ENCODE measurements around the gene AMDHD1.
"Not testable (repeated sequence)": the region's sequence is repeated elsewhere in the genome, so short reads cannot be mapped to it uniquely, and the experiment has no call there.

The AMDHD1 gene

DNA sequence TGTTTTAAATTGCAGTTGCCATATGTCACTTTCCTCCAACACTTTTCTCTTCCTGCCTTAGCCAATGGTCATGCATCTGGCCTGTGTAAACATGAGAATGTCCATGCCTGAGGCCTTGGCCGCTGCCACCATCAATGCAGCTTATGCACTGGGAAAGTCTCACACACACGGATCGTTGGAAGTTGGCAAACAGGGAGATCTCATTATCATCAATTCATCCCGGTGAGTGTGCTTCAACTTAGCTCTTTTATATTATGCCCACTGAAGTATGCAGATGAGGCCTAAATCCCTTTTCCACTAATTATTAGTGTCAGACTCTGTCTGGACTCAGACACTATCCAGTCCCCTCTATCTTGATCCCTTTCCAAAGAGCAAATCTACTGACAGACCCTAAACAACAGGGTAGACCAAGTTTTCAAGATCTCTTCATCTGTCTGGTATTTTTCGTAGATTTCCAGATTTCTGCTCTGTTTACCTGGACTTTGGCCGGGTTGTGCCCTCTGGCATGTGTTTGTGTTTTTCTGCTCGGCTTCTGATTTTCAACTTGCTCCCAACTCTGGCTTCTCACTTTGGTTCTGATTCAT is 23.2 kb downstream of the AMDHD1 start:
- TF ChIP-seq ISL1 (CRISPR knock-in tag; IDR thresholded peaks at IDR 0.05) (no peak), ZNF70 (CRISPR knock-in tag; IDR thresholded peaks at IDR 0.05) (peak; percentile 78)
- no peak for ATAC-seq

DNA sequence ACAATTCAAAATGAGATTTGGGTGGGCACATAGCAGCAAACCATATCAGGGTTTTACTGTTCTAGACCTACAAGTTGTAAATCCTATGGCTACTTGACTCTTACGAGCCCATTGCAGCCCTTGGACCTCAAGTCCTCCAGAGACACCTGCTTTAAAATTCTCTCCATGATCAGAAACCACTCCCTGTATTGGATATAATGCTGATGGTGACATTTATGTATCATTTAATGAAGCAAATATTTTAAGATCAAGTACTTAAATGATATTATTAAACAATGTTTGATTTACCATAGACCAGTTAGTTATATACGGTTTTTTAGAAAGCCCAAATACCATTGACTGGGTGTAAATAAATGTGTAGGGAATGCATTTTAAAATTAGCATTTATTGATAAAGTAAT is 24.2 kb downstream of the AMDHD1 start:
- TF ChIP-seq OSR1 (CRISPR knock-in tag; IDR thresholded peaks at IDR 0.05) (no peak), TCF4 (CRISPR knock-in tag; IDR thresholded peaks at IDR 0.05; ENCODE audit: borderline replicate concordance) (no peak), ZC3H10 (CRISPR knock-in tag; IDR thresholded peaks at IDR 0.05) (no peak), CSDC2 (CRISPR knock-in tag; IDR thresholded peaks at IDR 0.05) (no peak), PPARA (CRISPR knock-in tag; IDR thresholded peaks at IDR 0.05; ENCODE audit: borderline replicate concordance) (no peak), ZFP3 (CRISPR knock-in tag; IDR thresholded peaks at IDR 0.05) (no peak), ZNF8 (CRISPR knock-in tag; IDR thresholded peaks at IDR 0.05) (no peak), RARB (CRISPR knock-in tag; IDR thresholded peaks at IDR 0.05) (no peak), BACH2 (CRISPR knock-in tag; IDR thresholded peaks at IDR 0.05; ENCODE audit: borderline replicate concordance) (no peak), ZNF70 (CRISPR knock-in tag; IDR thresholded peaks at IDR 0.05) (no peak), ESRRG (CRISPR knock-in tag; IDR thresholded peaks at IDR 0.05) (no peak)
- TF ChIP-seq, protein P1, sequence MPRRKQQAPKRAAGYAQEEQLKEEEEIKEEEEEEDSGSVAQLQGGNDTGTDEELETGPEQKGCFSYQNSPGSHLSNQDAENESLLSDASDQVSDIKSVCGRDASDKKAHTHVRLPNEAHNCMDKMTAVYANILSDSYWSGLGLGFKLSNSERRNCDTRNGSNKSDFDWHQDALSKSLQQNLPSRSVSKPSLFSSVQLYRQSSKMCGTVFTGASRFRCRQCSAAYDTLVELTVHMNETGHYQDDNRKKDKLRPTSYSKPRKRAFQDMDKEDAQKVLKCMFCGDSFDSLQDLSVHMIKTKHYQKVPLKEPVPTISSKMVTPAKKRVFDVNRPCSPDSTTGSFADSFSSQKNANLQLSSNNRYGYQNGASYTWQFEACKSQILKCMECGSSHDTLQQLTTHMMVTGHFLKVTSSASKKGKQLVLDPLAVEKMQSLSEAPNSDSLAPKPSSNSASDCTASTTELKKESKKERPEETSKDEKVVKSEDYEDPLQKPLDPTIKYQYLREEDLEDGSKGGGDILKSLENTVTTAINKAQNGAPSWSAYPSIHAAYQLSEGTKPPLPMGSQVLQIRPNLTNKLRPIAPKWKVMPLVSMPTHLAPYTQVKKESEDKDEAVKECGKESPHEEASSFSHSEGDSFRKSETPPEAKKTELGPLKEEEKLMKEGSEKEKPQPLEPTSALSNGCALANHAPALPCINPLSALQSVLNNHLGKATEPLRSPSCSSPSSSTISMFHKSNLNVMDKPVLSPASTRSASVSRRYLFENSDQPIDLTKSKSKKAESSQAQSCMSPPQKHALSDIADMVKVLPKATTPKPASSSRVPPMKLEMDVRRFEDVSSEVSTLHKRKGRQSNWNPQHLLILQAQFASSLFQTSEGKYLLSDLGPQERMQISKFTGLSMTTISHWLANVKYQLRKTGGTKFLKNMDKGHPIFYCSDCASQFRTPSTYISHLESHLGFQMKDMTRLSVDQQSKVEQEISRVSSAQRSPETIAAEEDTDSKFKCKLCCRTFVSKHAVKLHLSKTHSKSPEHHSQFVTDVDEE (CRISPR knock-in tag; IDR thresholded peaks at IDR 0.05): no peak
- TF ChIP-seq, protein P2, sequence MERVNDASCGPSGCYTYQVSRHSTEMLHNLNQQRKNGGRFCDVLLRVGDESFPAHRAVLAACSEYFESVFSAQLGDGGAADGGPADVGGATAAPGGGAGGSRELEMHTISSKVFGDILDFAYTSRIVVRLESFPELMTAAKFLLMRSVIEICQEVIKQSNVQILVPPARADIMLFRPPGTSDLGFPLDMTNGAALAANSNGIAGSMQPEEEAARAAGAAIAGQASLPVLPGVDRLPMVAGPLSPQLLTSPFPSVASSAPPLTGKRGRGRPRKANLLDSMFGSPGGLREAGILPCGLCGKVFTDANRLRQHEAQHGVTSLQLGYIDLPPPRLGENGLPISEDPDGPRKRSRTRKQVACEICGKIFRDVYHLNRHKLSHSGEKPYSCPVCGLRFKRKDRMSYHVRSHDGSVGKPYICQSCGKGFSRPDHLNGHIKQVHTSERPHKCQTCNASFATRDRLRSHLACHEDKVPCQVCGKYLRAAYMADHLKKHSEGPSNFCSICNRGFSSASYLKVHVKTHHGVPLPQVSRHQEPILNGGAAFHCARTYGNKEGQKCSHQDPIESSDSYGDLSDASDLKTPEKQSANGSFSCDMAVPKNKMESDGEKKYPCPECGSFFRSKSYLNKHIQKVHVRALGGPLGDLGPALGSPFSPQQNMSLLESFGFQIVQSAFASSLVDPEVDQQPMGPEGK (CRISPR knock-in tag; IDR thresholded peaks at IDR 0.05; ENCODE audit: borderline replicate concordance): no peak
- TF ChIP-seq, protein P3, sequence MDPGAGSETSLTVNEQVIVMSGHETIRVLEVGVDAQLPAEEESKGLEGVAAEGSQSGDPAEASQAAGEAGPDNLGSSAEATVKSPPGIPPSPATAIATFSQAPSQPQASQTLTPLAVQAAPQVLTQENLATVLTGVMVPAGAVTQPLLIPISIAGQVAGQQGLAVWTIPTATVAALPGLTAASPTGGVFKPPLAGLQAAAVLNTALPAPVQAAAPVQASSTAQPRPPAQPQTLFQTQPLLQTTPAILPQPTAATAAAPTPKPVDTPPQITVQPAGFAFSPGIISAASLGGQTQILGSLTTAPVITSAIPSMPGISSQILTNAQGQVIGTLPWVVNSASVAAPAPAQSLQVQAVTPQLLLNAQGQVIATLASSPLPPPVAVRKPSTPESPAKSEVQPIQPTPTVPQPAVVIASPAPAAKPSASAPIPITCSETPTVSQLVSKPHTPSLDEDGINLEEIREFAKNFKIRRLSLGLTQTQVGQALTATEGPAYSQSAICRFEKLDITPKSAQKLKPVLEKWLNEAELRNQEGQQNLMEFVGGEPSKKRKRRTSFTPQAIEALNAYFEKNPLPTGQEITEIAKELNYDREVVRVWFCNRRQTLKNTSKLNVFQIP (CRISPR knock-in tag; IDR thresholded peaks at IDR 0.05; ENCODE audit: borderline replicate concordance, low read depth): no peak
- TF ChIP-seq, protein P4, sequence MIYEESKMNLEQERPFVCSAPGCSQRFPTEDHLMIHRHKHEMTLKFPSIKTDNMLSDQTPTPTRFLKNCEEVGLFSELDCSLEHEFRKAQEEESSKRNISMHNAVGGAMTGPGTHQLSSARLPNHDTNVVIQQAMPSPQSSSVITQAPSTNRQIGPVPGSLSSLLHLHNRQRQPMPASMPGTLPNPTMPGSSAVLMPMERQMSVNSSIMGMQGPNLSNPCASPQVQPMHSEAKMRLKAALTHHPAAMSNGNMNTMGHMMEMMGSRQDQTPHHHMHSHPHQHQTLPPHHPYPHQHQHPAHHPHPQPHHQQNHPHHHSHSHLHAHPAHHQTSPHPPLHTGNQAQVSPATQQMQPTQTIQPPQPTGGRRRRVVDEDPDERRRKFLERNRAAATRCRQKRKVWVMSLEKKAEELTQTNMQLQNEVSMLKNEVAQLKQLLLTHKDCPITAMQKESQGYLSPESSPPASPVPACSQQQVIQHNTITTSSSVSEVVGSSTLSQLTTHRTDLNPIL (CRISPR knock-in tag; IDR thresholded peaks at IDR 0.05; ENCODE audit: low read depth): no peak
- no peak for ATAC-seq

DNA sequence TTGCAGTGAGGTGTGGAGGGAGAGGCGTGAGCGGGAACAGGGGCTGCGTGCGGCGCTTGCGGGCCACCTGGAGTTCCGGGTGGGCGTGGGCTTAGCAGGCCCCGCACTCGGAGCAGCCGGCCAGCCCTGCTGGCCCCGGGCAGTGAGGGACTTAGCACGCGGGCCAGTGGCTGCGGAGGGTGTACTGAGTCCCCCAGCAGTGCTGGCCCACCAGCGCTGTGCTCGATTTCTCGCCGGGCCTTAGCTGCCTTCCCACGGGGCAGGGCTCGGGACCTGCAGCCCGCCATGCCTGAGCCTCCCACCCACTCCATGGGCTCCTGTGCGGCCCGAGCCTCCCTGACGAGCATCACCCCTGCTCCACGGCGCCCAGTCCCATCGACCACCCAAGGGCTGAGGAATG is 26.0 kb downstream of the AMDHD1 start:
- not testable (repeated sequence) for ATAC-seq

DNA sequence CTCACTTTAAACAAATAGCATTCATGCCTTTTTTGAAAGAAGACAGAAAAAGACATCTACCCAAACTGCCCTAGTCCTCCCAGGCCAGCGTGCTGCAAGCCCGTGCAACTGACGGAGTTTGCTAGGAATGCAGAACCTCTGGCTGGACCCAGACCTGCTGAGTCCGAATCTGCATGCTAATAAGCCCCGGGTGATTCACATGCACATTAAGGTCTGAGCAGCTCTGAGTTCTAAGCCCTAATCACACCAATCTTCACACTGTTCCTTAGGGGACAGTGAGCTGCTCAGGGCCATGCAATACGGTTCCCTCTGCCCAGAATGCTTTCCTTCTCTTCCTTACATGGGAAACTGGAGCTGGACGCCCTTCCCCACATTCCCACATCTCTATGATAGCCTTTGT is 27.8 kb downstream of the AMDHD1 start:
- ATAC-seq: no peak
- no peak for TF ChIP-seq ZFP30 (CRISPR knock-in tag; IDR thresholded peaks at IDR 0.05)
- no peak for TF ChIP-seq ARNTL (CRISPR knock-in tag; IDR thresholded peaks at IDR 0.05; ENCODE audit: borderline replicate concordance, low read depth)
- no peak for TF ChIP-seq ZC3H10 (CRISPR knock-in tag; IDR thresholded peaks at IDR 0.05)
- no peak for TF ChIP-seq ESRRG (CRISPR knock-in tag; IDR thresholded peaks at IDR 0.05)
- no peak for TF ChIP-seq BACH2 (CRISPR knock-in tag; IDR thresholded peaks at IDR 0.05; ENCODE audit: borderline replicate concordance)
- no peak for TF ChIP-seq CSDC2 (CRISPR knock-in tag; IDR thresholded peaks at IDR 0.05)
- TF ChIP-seq TCF4 (CRISPR knock-in tag; IDR thresholded peaks at IDR 0.05; ENCODE audit: borderline replicate concordance): no peak
- no peak for TF ChIP-seq TOX (CRISPR knock-in tag; IDR thresholded peaks at IDR 0.05; ENCODE audit: borderline replicate concordance)
- TF ChIP-seq, protein P5, sequence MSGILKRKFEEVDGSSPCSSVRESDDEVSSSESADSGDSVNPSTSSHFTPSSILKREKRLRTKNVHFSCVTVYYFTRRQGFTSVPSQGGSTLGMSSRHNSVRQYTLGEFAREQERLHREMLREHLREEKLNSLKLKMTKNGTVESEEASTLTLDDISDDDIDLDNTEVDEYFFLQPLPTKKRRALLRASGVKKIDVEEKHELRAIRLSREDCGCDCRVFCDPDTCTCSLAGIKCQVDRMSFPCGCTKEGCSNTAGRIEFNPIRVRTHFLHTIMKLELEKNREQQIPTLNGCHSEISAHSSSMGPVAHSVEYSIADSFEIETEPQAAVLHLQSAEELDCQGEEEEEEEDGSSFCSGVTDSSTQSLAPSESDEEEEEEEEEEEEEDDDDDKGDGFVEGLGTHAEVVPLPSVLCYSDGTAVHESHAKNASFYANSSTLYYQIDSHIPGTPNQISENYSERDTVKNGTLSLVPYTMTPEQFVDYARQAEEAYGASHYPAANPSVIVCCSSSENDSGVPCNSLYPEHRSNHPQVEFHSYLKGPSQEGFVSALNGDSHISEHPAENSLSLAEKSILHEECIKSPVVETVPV (CRISPR knock-in tag; IDR thresholded peaks at IDR 0.05): no peak
- TF ChIP-seq RARB (CRISPR knock-in tag; IDR thresholded peaks at IDR 0.05): no peak
- TF ChIP-seq, protein P2 (CRISPR knock-in tag; IDR thresholded peaks at IDR 0.05; ENCODE audit: borderline replicate concordance): no peak
- TF ChIP-seq, protein P4 (CRISPR knock-in tag; IDR thresholded peaks at IDR 0.05; ENCODE audit: low read depth): no peak

All from SK-N-SH treated with all-trans-retinoic acid at 6 μM for 48 hours (cell line).